Measurements from ENCODE around the gene ZNF165.
A peak's percentile ranks its signal among the peaks of the same experiment; 100 is the strongest.

The ZNF165 gene

GRCh38 chr6:28078836-28079235, 1.5 kb upstream of the ZNF165 start:
- DNase-seq = no peak
- no peak for TF ChIP-seq CTCF (IDR thresholded peaks at IDR 0.05; ENCODE audit: low read depth, low read length)
- Histone ChIP-seq H3K9me3 (ENCODE audit: severe bottlenecking) (no peaks in the 10 kb centered on the region), H3K27ac (no peak overlapping the region), H3K27me3 (ENCODE audit: insufficient read depth, low read depth, severe bottlenecking) (peaks cover 2% of the 10 kb centered on the region), H3K4me3 (ENCODE audit: low read depth, low read length) (no peak overlapping the region), H3K36me3 (no peaks in the 10 kb centered on the region)

GRCh38 chr6:28080631-28081485, 490 bp downstream of the ZNF165 start:
- H3K27ac ChIP-seq = peak overlapping the region; percentile 87
- H3K4me3 ChIP-seq (ENCODE audit: low read depth, low read length) = peak overlapping the region; percentile 70
- H3K27me3 ChIP-seq (ENCODE audit: insufficient read depth, low read depth, severe bottlenecking) = no peaks in the 10 kb centered on the region
- peaks cover 7% of the 10 kb centered on the region for H3K36me3 ChIP-seq
- no peak for TF ChIP-seq CTCF (IDR thresholded peaks at IDR 0.05; ENCODE audit: low read depth, low read length)
- peak; percentile 99 for DNase-seq
- H3K9me3 ChIP-seq (ENCODE audit: severe bottlenecking) = no peaks in the 10 kb centered on the region

GRCh38 chr6:28081486-28081751, 1.1 kb downstream of the ZNF165 start:
- Histone ChIP-seq H3K9me3 (ENCODE audit: severe bottlenecking) (no peaks in the 10 kb centered on the region), H3K27me3 (ENCODE audit: insufficient read depth, low read depth, severe bottlenecking) (no peaks in the 10 kb centered on the region), H3K36me3 (peaks cover 13% of the 10 kb centered on the region), H3K4me3 (ENCODE audit: low read depth, low read length) (peak overlapping the region; percentile 70), H3K27ac (peak overlapping the region; percentile 87)
- no peak for DNase-seq
- TF ChIP-seq CTCF (IDR thresholded peaks at IDR 0.05; ENCODE audit: low read depth, low read length) = no peak

GRCh38 chr6:28082939-28083338, 2.6 kb downstream of the ZNF165 start:
- Histone ChIP-seq H3K27me3 (ENCODE audit: insufficient read depth, low read depth, severe bottlenecking) (no peaks in the 10 kb centered on the region), H3K4me3 (ENCODE audit: low read depth, low read length) (no peak overlapping the region), H3K36me3 (peaks cover 28% of the 10 kb centered on the region), H3K27ac (no peak overlapping the region), H3K9me3 (ENCODE audit: severe bottlenecking) (no peaks in the 10 kb centered on the region)
- no peak for TF ChIP-seq CTCF (IDR thresholded peaks at IDR 0.05; ENCODE audit: low read depth, low read length)
- no peak for DNase-seq

- no peak overlapping the region for H3K4me3 ChIP-seq (ENCODE audit: low read depth, low read length)
- peaks cover 14% of the 10 kb centered on the region for H3K9me3 ChIP-seq (ENCODE audit: severe bottlenecking)
- TF ChIP-seq CTCF (IDR thresholded peaks at IDR 0.05; ENCODE audit: low read depth, low read length) = no peak
- DNase-seq = no peak
- H3K27ac ChIP-seq = no peak overlapping the region
- H3K36me3 ChIP-seq = peaks cover 51% of the 10 kb centered on the region
- H3K27me3 ChIP-seq (ENCODE audit: insufficient read depth, low read depth, severe bottlenecking) = no peaks in the 10 kb centered on the region
Observed at GRCh38 chr6:28089054-28089453, 8.7 kb downstream of the ZNF165 start.
